HEK293T (cell line): ENCODE measurements around the gene TMEM88.
A peak's percentile ranks its signal among the peaks of the same experiment; 100 is the strongest.
"Not testable (repeated sequence)": the region's sequence is repeated elsewhere in the genome, so short reads cannot be mapped to it uniquely, and the experiment has no call there.

Experiments
- ARNT ChIP-seq: fragments of 450-650 bp; IDR thresholded peaks from 2 replicates; pipeline ENCODE4 v1.6.1; 2017; ENCODE audit warnings: mild to moderate bottlenecking
- BHLHE40 ChIP-seq: fragments of 450-650 bp; IDR thresholded peaks from 2 replicates; pipeline ENCODE4 v1.6.1; 2016; ENCODE audit warnings: mild to moderate bottlenecking, moderate library complexity, borderline replicate concordance
- CTBP1 ChIP-seq: fragments of 450-650 bp; IDR thresholded peaks from 2 replicates; pipeline ENCODE4 v1.6.1; 2016; ENCODE audit warnings: borderline replicate concordance
- ELF4 ChIP-seq: fragments of 450-650 bp; IDR thresholded peaks from 2 replicates; pipeline ENCODE4 v1.6.1; 2017; ENCODE audit warnings: antibody characterized with exemption
- FOXK2 ChIP-seq: fragments of 450-650 bp; IDR thresholded peaks from 2 replicates; pipeline ENCODE4 v1.6.1; 2016; ENCODE audit warnings: mild to moderate bottlenecking
- HDGF ChIP-seq: fragments of 450-650 bp; IDR thresholded peaks from 2 replicates; pipeline ENCODE4 v1.6.1; 2017; ENCODE audit warnings: antibody characterized with exemption, borderline replicate concordance
- NFRKB ChIP-seq: fragments of 450-650 bp; IDR thresholded peaks from 2 replicates; pipeline ENCODE4 v1.6.1; 2016; ENCODE audit warnings: mild to moderate bottlenecking, moderate library complexity
- PKNOX1 ChIP-seq: fragments of 450-650 bp; IDR thresholded peaks from 2 replicates; pipeline ENCODE4 v1.6.1; 2016
- SP1 ChIP-seq: fragments of 450-650 bp; IDR thresholded peaks from 2 replicates; pipeline ENCODE4 v1.6.1; 2017
- SUZ12 ChIP-seq: fragments of 450-650 bp; IDR thresholded peaks from 2 replicates; pipeline ENCODE4 v1.6.1; 2016; ENCODE audit warnings: mild to moderate bottlenecking
- TARDBP ChIP-seq: fragments of 450-650 bp; IDR thresholded peaks from 2 replicates; pipeline ENCODE4 v1.6.1; 2016
- ZNF384 ChIP-seq: fragments of 450-650 bp; IDR thresholded peaks from 2 replicates; pipeline ENCODE4 v1.6.1; 2016

- not testable (repeated sequence) for TF ChIP-seq FOXK2, SP1, BHLHE40, TARDBP, HDGF, ARNT, NFRKB, ELF4, PKNOX1, CTBP1, SUZ12
- peak; percentile 65 for TF ChIP-seq ZNF384
Observed at GRCh38 chr17:7809791-7810343, 45.0 kb upstream of the TMEM88 start.
